Fibroblast of the aortic adventitia (primary cell): ENCODE results near the gene COL15A1. TPM values are rescaled to one million over a fixed set of nuclear protein-coding genes. Genes with fewer than 3 reads are reported as not detected.

Source experiments
- DNase-seq: peaks from one replicate; pipeline ENCODE4 v3.0.0-alpha.2; 2010; ENCODE audit warnings: low read depth
- H3K4me3 ChIP-seq: 2 replicates; pipeline ENCODE4 v1.5.1; 2011; ENCODE audit warnings: low read depth, mild to moderate bottlenecking, control low read depth, low read length, moderate library complexity
- CTCF ChIP-seq: IDR thresholded peaks from 2 replicates; pipeline ENCODE4 v1.5.1; 2011; ENCODE audit warnings: mild to moderate bottlenecking, low read length, control low read depth, inconsistent platforms; ENCODE audit not compliant: insufficient read depth
- total RNA-seq: library from RNA; depleted of rRNA; stranded (reverse); fragments of >200 nt; gene quantifications from 2 replicates; pipeline ENCODE4 v1.2.3, GENCODE V29; 2012; ENCODE audit warnings: low replicate concordance

Gene COL15A1
- total RNA-seq, 1 donor, result 25.3 TPM

- no peak for TF ChIP-seq CTCF
- no peak overlapping the region for H3K4me3 ChIP-seq
- no peak for DNase-seq
Measured at GRCh38 chr9:99039505-99040182, 95.9 kb downstream of the COL15A1 start.

- no peak overlapping the region for H3K4me3 ChIP-seq
- no peak for TF ChIP-seq CTCF
- no peak for DNase-seq
Measured at GRCh38 chr9:99040251-99040900, 96.7 kb downstream of the COL15A1 start.

- H3K4me3 ChIP-seq, result no peak overlapping the region
- TF ChIP-seq CTCF, result no peak
- peak; percentile 61 for DNase-seq
Measured at GRCh38 chr9:99040911-99041582, 97.3 kb downstream of the COL15A1 start.

- H3K4me3 ChIP-seq, result no peak overlapping the region
- no peak for DNase-seq
- no peak for TF ChIP-seq CTCF
Measured at GRCh38 chr9:99041618-99042017, 97.9 kb downstream of the COL15A1 start.

- DNase-seq, result no peak
- no peak for TF ChIP-seq CTCF
- no peak overlapping the region for H3K4me3 ChIP-seq
Measured at GRCh38 chr9:99042620-99043019, 98.9 kb downstream of the COL15A1 start.

- H3K4me3 ChIP-seq, result no peak overlapping the region
- no peak for TF ChIP-seq CTCF
- DNase-seq, result no peak
Measured at GRCh38 chr9:99044827-99045226, 101.1 kb downstream of the COL15A1 start.
